Measurements from ENCODE around the gene LLGL2. TPM values are rescaled to one million over a fixed set of nuclear protein-coding genes. Genes with fewer than 3 reads are reported as not detected.

LLGL2 gene
- total RNA-seq, 1 experiment from 2014 or later: 10.8 TPM

DNA sequence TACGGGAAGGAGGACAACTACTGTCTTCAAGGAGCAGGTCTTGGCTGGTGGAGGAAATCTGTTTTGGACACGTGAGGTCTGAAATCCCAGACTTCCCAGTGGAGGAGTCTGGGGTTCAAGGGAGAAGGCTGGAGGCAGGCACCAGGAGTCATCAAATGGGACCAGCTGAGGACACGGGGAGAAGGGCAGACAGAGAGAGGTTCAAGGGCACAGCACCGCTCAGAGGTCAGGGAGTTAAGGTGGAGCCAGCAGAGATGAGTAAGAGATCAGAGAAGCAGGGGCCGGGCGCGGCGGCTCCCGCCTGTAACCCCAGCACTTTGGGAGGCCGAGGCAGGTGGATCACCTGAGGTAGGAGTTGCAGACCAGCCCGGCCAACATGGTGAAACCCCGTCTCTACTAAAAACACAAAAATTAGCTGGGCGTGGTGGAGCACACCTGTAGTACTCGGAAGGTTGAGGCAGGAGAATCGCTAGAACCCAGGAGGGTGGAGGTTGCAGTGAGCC is 97.3 kb downstream of the LLGL2 start:
- ChIA-PET POLR2A (ENCODE audit: low non-redundant PET) (no interaction called here), CTCF (no interaction called here)
- DNase-seq (ENCODE audit: low spot score): no peak
- no peaks in the 10 kb centered on the region for H3K27me3 ChIP-seq (replicated peaks; ENCODE audit: insufficient read depth, low read depth, low read length, poor library complexity)
- H3K9me3 ChIP-seq (ENCODE audit: low read depth, low read length, poor library complexity, severe bottlenecking): no peaks in the 10 kb centered on the region
- no TSS peak for BruUV-seq (replicated peaks)
- H3K36me3 ChIP-seq (ENCODE audit: insufficient read depth, low read length, poor library complexity, severe bottlenecking): no peaks in the 10 kb centered on the region
- no peak overlapping the region for H3K27ac ChIP-seq (ENCODE audit: low read depth, low read length, poor library complexity, severe bottlenecking)
- no peak for TF ChIP-seq EZH2 (IDR thresholded peaks at IDR 0.05; ENCODE audit: borderline replicate concordance, low read depth, low read length, poor library complexity, severe bottlenecking)
- TF ChIP-seq, protein P1, sequence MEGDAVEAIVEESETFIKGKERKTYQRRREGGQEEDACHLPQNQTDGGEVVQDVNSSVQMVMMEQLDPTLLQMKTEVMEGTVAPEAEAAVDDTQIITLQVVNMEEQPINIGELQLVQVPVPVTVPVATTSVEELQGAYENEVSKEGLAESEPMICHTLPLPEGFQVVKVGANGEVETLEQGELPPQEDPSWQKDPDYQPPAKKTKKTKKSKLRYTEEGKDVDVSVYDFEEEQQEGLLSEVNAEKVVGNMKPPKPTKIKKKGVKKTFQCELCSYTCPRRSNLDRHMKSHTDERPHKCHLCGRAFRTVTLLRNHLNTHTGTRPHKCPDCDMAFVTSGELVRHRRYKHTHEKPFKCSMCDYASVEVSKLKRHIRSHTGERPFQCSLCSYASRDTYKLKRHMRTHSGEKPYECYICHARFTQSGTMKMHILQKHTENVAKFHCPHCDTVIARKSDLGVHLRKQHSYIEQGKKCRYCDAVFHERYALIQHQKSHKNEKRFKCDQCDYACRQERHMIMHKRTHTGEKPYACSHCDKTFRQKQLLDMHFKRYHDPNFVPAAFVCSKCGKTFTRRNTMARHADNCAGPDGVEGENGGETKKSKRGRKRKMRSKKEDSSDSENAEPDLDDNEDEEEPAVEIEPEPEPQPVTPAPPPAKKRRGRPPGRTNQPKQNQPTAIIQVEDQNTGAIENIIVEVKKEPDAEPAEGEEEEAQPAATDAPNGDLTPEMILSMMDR (conservative IDR thresholded peaks at IDR 0.05; ENCODE audit: low read depth, low read length): no peak
- intact Hi-C loops (cut with micrococcal nuclease; ENCODE audit: unreplicated experiment): no loop called here
- no peaks in the 10 kb centered on the region for H3K4me1 ChIP-seq (ENCODE audit: insufficient read depth, low read length, poor library complexity, severe bottlenecking)
- no peak overlapping the region for H3K4me3 ChIP-seq (ENCODE audit: low read depth, low read length, poor library complexity, severe bottlenecking)

DNA sequence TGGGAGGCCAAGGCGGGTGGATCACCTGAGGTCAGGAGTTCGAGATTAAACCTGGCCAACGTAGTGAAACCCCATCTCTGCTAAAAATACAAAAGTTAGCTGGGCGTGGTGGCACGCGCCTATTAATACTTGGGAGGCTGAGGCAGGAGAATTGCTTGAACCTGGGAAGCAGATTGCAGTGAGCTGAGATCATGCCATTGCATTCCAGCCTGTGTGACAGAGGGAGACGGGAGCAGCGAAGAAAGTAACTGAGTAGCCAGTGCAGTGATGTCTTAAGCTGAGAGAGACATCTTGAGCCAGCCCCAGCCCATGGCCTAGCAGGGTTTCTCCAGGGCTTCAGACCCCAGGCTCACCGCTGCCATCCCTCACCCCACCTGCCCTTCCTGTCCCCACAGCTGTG is 97.9 kb downstream of the LLGL2 start:
- no peak for TF ChIP-seq EZH2 (IDR thresholded peaks at IDR 0.05; ENCODE audit: borderline replicate concordance, low read depth, low read length, poor library complexity, severe bottlenecking)
- TF ChIP-seq, protein P1 (conservative IDR thresholded peaks at IDR 0.05; ENCODE audit: low read depth, low read length): no peak
- Histone ChIP-seq H3K9me3 (ENCODE audit: low read depth, low read length, poor library complexity, severe bottlenecking) (no peaks in the 10 kb centered on the region), H3K27ac (ENCODE audit: low read depth, low read length, poor library complexity, severe bottlenecking) (no peak overlapping the region), H3K36me3 (ENCODE audit: insufficient read depth, low read length, poor library complexity, severe bottlenecking) (no peaks in the 10 kb centered on the region), H3K4me3 (ENCODE audit: low read depth, low read length, poor library complexity, severe bottlenecking) (no peak overlapping the region), H3K27me3 (replicated peaks; ENCODE audit: insufficient read depth, low read depth, low read length, poor library complexity) (no peaks in the 10 kb centered on the region), H3K4me1 (ENCODE audit: insufficient read depth, low read length, poor library complexity, severe bottlenecking) (no peaks in the 10 kb centered on the region)
- intact Hi-C loops (cut with micrococcal nuclease; ENCODE audit: unreplicated experiment): no loop called here
- CTCF ChIA-PET: no interaction called here
- no TSS peak for BruUV-seq (replicated peaks)
- POLR2A ChIA-PET (ENCODE audit: low non-redundant PET): no interaction called here
- no peak for DNase-seq (ENCODE audit: low spot score)

DNA sequence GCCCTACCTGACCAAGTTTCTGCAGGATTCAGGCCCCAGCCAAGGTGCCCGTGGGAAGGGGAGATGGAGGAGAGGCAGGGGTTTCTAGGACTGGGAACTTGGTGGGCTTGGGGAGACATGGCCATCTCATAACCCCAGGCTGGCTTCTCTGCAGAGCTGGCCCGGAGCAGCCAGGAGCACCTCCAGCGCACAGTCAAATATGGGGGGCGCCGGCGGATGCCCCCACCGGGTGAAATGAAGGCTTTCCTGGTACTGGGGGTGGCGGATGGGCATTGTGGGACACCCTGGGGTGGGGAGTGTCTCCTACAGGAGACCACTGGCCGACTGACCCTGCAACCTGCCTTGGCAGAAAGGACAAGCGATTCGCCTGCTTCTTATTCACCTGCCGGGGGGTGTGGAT is 98.5 kb downstream of the LLGL2 start:
- TF ChIP-seq, protein P1 (conservative IDR thresholded peaks at IDR 0.05; ENCODE audit: low read depth, low read length): no peak
- no peak for TF ChIP-seq EZH2 (IDR thresholded peaks at IDR 0.05; ENCODE audit: borderline replicate concordance, low read depth, low read length, poor library complexity, severe bottlenecking)
- H3K9me3 ChIP-seq (ENCODE audit: low read depth, low read length, poor library complexity, severe bottlenecking): no peaks in the 10 kb centered on the region
- DNase-seq (ENCODE audit: low spot score): no peak
- ChIA-PET POLR2A (ENCODE audit: low non-redundant PET) (no interaction called here), CTCF (interaction anchor here (0.6 to 2.1 kb wide), 2 partner anchors 15 to 23 kb away, joined by 5 to 6 read pairs; no protein-coding TSS in a partner anchor)
- H3K4me1 ChIP-seq (ENCODE audit: insufficient read depth, low read length, poor library complexity, severe bottlenecking): no peaks in the 10 kb centered on the region
- no peak overlapping the region for H3K27ac ChIP-seq (ENCODE audit: low read depth, low read length, poor library complexity, severe bottlenecking)
- no peaks in the 10 kb centered on the region for H3K36me3 ChIP-seq (ENCODE audit: insufficient read depth, low read length, poor library complexity, severe bottlenecking)
- intact Hi-C loops (cut with micrococcal nuclease; ENCODE audit: unreplicated experiment): no loop called here
- H3K4me3 ChIP-seq (ENCODE audit: low read depth, low read length, poor library complexity, severe bottlenecking): no peak overlapping the region
- H3K27me3 ChIP-seq (replicated peaks; ENCODE audit: insufficient read depth, low read depth, low read length, poor library complexity): no peaks in the 10 kb centered on the region
- no TSS peak for BruUV-seq (replicated peaks)

Small RNA genes lying within 50 kb of the gene (microRNA-seq; reads per million reads assigned to microRNA genes)
- gene MIR6785: not detected

Other genes with a start within 250 kb of the LLGL2 start
- 40.0 and 45.0 TPM in 2 replicates for gene SLC25A19, start 236.3 kb upstream of the LLGL2 start, total RNA-seq (2021)
- 95.2 and 101 TPM in 2 replicates for gene GRB2, start 120.0 kb upstream of the LLGL2 start, total RNA-seq (2021)
- gene TMEM94, start 69.1 kb upstream of the LLGL2 start, total RNA-seq (2021): 67.0 and 84.7 TPM in 2 replicates
- gene CASKIN2, start 10.2 kb upstream of the LLGL2 start, total RNA-seq (2021): 32.6 and 32.7 TPM in 2 replicates
- gene TSEN54, start 9.2 kb upstream of the LLGL2 start, total RNA-seq (2021): 36.5 and 36.6 TPM in 2 replicates
- gene MYO15B, start 62.1 kb downstream of the LLGL2 start, total RNA-seq (2021): 9.3 and 14.7 TPM in 2 replicates
- 0.22 TPM in 1 of 2 replicates, not detected in the other for gene SMIM5, start 107.7 kb downstream of the LLGL2 start, total RNA-seq (2021)
- gene RECQL5, start 141.5 kb downstream of the LLGL2 start, total RNA-seq (2021): 30.6 and 39.0 TPM in 2 replicates
- gene SAP30BP, start 141.6 kb downstream of the LLGL2 start, total RNA-seq (2021): 98.1 and 114 TPM in 2 replicates
- 0.95 and 2.4 TPM in 2 replicates for gene ITGB4, start 195.8 kb downstream of the LLGL2 start, total RNA-seq (2021)
- gene GALK1, start 239.5 kb downstream of the LLGL2 start, total RNA-seq (2021): 18.3 and 29.7 TPM in 2 replicates

Data from A673 (cell line).